HL-60/S4 treated with retinoic acid at 250 ng/mL for 4 days and 3 days (cell line): Measurements from ENCODE around the gene AGMAT.

Experiments
- in situ Hi-C: fragments of 300-500 bp; cut with MboI; formaldehyde crosslinking; loops from 2 replicates; pipeline ENCODE4 v1.7.0; 2022; ENCODE audit warnings: low sequenced_read_pairs

Gene AGMAT

GRCh38 chr1:15524283-15525049 lies 60.4 kb downstream of the AGMAT start:
- in situ Hi-C loops, result no loop called here

GRCh38 chr1:15524021-15524282 lies 60.9 kb downstream of the AGMAT start, which contains the start of gene CASP9:
Gene CASP9 (minus strand): TSS chr1:15524215. CDS start chr1:15524200, 15 bp downstream.
- in situ Hi-C loops, result no loop called here

GRCh38 chr1:15523104-15524020 lies 61.5 kb downstream of the AGMAT start:
- in situ Hi-C loops, result no loop called here

- in situ Hi-C loops, result no loop called here
Measured at GRCh38 chr1:15522551-15522950, 62.3 kb downstream of the AGMAT start.
